OCI-LY1 (cell line): ENCODE data around the gene TBC1D9B.

ENCODE experiments used
- EZH2 ChIP-seq: fragments of 200-600 bp; sonication (generic), shearing (Covaris generic); IDR thresholded peaks from 2 replicates; pipeline ENCODE4 v1.8.0; 2017; ENCODE audit warnings: borderline replicate concordance, mixed run types, mild to moderate bottlenecking, antibody characterized with exemption, low read length, moderate library complexity, mixed read lengths
- TF ChIP-seq, protein P1 (sequence below): fragments of 200-600 bp; sonication (generic), shearing (Covaris generic); IDR thresholded peaks from 2 replicates; pipeline ENCODE4 v1.5.1; 2017; ENCODE audit warnings: mild to moderate bottlenecking, antibody characterized with exemption, low read length, moderate library complexity, mixed read lengths

DNA sequence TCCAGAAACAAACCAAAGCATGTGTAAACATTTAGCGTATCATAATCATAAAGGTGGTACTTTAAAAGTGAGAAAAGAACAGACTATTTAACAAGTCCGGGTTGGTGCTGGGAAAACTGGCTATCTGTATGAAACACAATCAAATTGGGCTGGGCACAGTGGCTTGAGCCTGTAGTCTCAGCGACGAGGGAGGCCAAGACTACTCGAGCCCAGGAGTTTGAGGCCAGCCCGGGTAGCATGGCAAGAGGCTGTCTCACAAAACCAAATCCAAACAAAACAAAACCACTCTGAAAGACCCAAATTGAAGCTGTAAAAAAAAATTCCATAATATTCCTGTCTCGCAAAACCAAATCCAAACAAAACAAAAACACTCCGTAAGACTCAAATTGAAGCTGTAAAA lies 53.3 kb downstream of the TBC1D9B start:
- TF ChIP-seq, protein P1, sequence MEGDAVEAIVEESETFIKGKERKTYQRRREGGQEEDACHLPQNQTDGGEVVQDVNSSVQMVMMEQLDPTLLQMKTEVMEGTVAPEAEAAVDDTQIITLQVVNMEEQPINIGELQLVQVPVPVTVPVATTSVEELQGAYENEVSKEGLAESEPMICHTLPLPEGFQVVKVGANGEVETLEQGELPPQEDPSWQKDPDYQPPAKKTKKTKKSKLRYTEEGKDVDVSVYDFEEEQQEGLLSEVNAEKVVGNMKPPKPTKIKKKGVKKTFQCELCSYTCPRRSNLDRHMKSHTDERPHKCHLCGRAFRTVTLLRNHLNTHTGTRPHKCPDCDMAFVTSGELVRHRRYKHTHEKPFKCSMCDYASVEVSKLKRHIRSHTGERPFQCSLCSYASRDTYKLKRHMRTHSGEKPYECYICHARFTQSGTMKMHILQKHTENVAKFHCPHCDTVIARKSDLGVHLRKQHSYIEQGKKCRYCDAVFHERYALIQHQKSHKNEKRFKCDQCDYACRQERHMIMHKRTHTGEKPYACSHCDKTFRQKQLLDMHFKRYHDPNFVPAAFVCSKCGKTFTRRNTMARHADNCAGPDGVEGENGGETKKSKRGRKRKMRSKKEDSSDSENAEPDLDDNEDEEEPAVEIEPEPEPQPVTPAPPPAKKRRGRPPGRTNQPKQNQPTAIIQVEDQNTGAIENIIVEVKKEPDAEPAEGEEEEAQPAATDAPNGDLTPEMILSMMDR, result no peak
- TF ChIP-seq EZH2, result no peak
